OCI-LY3 (cell line): ENCODE data around the gene ECE1.

ENCODE experiments used
- EZH2phosphoT487 ChIP-seq: fragments of 200-600 bp; shearing (Covaris generic); IDR thresholded peaks from 2 replicates; pipeline ENCODE4 v1.6.1; 2018; ENCODE audit warnings: antibody characterized with exemption, mixed run types, low read depth
- TF ChIP-seq, protein P1 (sequence below): fragments of 200-600, 300-600 bp; sonication (generic); IDR thresholded peaks from 2 replicates; pipeline ENCODE4 v1.5.1; 2014; ENCODE audit warnings: antibody characterized with exemption, low read length, low read depth

DNA sequence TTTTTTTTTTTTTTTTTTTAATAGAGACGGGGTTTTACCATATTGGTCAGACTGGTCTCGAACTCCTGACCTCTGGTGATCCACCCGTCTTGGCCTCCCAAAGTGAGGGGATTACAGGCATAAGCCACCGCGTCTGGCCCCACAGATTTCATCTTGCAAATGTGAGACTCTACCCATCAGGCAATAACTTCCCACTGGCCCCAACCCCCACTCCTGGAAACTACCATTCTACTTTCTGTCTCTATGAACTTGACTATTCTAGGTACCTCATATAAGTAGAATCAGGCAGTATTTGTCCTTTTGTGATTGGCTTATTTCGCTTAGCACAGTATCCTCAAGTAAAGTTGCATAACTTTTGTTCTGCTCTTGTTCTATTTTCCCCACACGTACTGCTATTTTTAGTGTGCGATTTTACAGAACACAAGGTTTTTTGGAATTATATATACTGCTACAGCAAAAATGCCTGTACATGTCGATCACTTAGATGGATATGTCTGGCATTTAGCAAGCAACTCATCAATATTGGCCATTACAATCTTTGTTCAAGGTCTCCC, 40.2 kb downstream of the ECE1 start:
- TF ChIP-seq, protein P1, sequence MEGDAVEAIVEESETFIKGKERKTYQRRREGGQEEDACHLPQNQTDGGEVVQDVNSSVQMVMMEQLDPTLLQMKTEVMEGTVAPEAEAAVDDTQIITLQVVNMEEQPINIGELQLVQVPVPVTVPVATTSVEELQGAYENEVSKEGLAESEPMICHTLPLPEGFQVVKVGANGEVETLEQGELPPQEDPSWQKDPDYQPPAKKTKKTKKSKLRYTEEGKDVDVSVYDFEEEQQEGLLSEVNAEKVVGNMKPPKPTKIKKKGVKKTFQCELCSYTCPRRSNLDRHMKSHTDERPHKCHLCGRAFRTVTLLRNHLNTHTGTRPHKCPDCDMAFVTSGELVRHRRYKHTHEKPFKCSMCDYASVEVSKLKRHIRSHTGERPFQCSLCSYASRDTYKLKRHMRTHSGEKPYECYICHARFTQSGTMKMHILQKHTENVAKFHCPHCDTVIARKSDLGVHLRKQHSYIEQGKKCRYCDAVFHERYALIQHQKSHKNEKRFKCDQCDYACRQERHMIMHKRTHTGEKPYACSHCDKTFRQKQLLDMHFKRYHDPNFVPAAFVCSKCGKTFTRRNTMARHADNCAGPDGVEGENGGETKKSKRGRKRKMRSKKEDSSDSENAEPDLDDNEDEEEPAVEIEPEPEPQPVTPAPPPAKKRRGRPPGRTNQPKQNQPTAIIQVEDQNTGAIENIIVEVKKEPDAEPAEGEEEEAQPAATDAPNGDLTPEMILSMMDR = no peak
- TF ChIP-seq EZH2phosphoT487 = no peak
